ENCODE measurements around the gene CKLF. TPM values are rescaled to one million over a fixed set of nuclear protein-coding genes. Genes with fewer than 3 reads are reported as not detected.

Gene CKLF
- total RNA-seq, 1 experiment from 2014 or later, result 162 TPM

DNA sequence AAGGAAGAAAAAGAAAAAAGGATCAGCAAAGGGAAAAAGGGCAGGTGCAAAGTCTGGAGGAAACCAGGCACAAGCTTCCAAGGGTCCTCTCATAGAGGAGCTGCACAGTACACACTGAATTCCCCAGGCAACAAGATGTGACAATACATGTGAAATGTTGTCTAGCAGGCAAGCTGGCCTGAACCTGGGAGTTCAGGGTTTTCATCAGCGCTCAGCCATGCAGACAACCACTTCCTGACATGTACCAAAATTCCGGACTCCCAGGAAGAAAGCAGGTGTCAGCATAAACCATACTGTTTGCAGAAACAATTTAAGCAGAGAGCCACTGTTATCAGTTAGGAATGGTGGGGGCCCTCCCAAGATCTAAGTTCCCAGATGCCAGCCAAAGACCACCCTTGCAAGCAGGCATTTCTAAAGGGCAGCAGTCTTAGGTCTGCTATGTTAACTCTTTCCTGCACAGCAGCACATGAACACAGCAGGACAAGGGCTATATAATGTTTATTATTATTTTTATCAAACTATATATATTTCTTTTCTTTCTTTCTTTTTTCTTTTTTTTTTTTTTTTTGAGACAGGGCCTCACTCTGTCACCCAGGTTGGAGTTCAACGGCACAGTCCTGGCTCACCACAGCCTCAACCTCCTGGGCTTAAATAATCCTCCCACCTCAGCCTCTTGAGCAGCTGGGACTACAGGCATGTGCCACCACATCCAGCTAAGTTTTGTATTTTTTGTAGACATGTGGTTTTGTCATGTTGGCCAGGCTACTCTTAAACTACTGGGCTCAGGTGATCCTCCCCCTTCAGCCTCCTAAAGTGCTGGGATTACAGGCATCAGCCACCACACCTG is 12.5 kb upstream of the CKLF start:
- no peak for DNase-seq (ENCODE audit: extremely low read depth, low read depth)

DNA sequence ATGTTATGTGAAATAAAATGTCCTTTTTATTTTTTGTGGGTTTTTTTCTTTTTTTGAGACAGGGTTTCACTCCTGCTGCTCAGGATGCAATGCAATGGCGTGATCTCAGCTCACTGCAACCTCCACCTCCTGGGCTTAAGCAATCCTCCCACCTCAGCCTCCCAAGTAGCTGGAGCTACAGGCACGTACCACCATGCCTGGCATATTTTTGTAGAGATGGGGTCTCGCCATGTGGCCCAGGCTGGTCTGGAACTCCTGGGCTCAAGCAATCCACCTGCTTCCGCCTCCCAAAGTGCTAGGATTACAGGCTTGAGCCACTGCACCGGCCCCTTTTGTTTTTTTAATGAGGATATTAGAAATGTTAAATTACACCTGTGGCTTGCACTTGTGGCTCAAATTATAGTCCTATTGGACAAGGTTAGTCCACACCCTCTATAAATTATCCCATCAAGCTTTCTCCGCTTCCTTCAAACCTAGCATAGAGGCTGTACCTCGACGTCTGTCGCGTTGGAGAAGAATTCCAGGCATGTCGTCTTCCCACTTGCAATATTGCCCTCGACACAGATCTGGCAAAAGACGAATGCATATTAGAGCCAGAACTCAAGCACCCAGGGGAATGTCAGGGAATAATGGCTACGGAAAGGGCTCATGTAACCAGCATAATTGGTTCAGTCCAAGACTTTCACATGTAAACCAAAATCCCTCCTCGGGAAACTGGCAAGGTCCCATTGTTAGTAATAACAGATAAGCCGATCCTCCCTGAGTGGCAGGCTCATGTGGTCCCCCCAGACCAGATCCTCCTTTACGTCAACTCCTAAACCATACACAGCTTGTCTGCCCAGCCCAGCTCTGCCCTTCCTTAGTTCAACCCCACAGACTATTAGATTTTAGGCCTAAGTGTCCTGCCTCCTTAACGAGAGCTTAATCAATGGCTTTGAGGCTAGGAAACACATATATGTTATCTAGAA is 10.7 kb upstream of the CKLF start:
- DNase-seq (ENCODE audit: extremely low read depth, low read depth), result no peak

DNA sequence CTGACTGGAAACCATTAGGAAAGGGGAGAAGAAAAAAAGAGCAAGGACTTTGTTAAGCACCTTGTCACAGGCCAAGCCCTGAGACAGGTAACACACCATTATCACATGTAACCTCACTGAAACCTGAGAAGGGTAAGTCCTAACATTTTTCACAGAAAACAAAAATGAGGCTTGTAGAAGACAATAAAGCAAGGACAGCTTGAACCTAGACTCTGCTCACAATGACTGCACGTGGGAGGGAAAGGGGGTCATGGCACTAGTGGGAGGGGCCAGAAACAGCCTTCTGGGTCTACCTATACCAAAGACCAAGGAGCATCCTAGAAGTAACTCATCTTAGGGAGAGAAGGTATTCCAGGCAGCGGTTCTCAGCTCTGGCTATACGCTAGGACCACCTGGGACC is 10.0 kb upstream of the CKLF start:
- DNase-seq (ENCODE audit: extremely low read depth, low read depth), result no peak

DNA sequence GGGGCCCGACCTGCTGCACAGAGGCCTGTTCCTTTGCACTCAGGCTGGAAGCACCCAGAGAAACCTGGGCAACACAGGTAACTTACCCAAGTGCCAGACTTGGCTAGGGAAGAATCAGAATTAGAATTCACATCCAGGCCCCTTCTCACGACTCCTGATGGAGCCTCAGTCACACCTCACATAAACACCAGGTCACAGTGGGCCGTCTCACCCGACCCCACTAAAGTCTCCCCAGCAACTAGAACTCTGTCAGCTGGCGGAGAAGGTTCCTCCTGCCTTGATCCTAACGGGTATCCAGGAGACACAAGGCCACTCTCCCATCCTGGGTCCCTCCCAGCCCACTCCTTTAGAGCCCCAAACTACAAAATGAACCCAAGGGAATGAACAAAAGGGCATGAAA is 8.8 kb upstream of the CKLF start:
- DNase-seq (ENCODE audit: extremely low read depth, low read depth), result no peak

DNA sequence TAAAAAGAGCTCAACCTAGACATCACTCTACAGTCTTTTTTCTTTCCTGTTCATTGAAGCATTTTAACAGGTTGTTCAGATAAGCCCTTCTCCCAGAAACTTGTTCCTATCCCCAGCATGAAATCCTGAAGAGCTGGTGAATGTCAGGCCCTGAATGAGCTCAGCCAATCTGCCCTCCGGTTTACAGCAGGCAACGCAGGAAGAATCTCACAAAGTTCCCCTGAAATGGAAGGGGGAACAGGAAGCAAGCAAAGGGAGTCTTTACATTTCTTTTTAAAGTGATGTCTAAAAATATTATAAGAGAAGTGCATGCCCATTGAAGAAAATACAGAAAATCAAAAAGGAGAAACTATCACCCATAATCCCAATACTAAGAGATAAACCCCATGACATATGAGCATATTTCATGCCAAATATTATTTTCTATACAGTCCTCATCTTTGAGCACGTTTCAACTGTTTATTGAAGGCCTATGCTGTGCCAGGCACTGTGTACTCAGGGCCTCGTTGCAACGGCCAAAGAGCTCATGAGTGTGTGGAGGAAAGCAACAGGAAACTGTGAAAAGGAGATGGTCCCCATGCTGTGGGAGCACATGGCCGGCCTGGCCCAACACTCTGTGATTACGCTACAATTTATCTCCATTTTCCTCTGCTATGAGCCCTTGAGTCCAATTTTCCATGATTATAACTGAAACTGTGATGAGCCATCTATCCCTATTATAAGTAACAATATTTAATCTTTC is 8.2 kb upstream of the CKLF start:
- no peak for DNase-seq (ENCODE audit: extremely low read depth, low read depth)

DNA sequence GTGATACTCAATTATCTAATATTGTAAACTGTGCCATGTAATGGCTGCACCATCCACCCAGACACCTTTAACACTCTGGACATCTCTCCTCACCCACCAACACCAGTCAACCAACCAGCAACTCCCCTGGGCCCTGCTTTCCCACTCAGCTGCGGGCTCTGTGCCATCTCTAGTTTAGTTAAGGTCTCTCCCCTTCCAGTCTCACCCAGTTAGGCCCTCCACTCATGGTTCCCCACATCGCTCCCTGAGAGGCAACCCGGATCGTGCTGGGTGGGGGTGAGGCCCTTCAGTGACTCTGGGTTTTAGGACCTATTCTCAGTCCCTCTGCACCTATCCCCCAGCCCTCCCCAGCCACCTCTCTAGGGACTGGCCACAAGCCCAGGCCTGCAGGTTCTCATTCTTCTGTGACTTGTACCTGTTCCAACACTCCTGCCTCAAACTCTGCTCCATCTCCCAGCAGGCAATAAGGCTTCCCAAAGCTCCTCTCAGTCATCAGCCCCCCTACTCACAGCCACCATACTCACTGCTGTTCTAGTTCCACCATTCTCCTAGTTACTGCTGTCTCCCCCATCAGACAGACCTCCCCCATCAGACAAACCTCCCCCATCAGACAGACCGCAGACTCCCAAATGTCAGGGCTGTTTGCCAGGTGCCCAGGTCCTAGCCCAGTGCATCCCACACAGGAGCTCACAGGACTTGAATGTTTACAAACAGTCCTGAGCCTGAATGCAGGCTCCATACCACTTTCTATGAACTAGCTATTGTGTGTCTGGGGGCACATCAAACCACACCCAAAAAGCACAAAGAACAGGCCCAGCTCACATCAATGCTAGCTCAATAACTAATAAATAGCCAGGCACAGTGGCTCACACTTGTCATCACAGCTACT is 5.0 kb upstream of the CKLF start:
- no peak for DNase-seq (ENCODE audit: extremely low read depth, low read depth)

DNA sequence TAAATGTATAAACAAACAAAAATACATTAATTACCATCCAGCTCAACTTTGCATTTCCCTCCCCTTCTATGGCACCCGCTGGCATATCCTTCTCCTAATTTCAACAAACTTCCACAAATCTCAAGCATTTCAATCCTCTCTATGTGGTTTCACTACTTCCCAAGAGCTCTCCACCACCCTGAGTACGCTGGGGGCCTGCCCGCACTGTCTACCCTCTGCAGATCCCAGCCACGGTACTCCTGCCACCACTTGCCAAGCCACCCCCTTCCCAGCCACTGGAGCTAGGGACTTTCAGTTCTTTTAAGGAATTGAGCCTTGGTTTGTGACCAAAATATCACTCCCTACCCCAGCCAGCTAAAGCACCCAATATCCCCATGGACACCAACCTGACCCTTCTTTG is 4.3 kb upstream of the CKLF start:
- no peak for DNase-seq (ENCODE audit: extremely low read depth, low read depth)

DNA sequence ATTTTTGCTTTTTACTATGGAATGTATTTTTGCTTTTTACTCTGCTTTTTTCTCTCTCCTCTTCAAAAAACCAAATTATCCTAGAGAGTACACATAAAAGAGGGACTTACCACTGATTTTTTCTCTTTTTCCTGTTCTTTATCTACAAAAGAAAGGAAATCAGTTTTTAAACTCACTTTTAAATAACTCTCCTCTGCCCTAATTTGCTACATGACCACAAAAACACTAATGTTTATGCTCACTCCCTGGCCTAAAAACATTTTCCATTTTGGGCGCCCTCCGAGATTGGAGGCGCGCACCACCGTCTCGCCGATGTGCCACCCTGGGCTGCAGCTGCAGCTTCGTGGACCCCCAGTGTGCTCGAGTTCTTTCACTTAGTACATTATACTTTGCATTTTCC is 3.5 kb upstream of the CKLF start:
- no peak for DNase-seq (ENCODE audit: extremely low read depth, low read depth)

DNA sequence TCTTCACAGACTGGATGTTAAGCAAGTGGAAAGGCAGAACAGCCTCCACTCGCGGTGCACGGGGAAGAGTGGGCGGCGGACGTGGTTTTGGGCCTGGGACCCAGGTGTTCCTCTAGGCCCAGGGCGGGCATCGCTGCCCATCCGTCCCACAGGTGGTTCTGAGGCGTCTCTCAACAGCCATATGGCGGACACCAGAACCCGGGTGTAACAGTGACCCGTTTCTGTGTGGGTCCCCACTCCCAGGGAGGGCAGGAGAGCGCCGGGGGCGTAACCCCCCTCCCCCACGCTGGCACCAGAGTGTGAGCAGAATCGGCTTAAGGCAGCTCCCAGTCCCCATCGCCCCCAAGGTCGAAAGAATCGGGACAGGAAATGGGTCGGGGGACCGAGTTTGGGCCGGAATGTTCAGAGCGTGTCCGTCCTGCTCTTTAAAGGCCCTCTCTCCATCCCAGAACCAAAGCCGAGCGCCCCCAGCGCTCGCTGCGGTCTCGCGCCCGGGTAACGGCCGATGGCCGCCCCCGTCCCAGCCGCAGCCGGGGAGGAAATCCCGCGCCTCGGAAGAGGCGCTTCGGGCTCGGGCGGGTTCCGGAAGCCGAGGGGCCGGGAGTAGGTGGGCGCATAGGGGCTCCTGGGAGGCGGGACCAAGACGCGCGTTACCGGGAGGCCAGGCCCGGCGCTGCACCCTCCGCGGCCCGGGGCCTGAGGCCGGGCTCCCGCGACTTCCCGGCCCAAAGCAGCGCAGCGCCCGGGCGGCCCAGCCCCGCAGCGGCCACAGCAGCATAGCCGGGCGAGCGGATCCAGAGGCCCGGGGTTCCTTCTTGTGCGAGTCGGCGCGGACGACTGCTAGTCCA is 2.9 kb upstream of the CKLF start, which contains the start of gene TK2:
Gene TK2, minus strand, starts transcription at position 839 of the 848 bp plus-strand sequence. Its CDS starts 61 bp downstream, at position 778.
- peak; percentile 37 for DNase-seq (ENCODE audit: extremely low read depth, low read depth)

DNA sequence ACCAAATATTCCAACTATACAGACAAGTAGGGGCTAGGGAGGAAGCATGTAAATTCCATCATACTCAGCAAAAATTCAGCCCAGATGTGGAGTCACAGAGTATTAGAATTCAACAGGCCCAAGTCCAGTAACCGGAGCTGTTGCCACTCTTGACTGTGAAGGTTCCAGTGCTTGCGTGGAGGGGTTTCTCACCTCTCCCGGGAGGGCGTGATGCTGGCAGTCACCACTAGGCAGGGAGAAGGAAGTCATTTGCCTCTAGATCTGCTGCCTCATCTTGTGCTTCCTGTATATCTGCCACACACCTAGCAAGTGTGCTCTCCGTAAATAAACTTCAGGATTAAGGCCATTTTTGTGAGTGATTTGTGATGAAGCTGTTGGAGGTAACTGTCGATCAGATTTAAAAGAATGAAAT is 1.0 kb upstream of the CKLF start:
- peak; percentile 30 for DNase-seq (ENCODE audit: extremely low read depth, low read depth)

DNA sequence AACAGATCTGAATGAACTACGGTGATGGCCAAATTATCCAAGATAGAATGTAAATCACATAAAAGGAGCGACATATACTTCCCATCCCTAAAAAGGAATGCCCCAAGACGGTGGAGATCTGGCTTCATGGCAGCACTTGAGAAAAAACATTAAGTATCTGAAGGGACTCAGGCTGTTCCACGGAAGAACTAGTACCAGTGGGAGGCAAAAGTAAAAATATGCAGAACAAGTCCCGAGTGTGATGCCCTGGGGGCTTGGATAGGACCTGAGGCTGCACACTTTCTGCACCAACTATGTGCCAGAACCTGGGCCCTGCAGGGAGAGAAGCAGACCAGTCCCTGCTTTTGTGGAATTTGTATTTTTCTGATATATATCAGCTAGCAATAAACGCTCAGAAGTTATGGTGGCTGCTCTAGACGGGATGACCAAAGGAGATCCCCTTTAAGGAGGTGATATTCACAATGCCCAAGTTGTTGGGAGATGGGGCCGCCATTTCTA is 539 bp upstream of the CKLF start:
- no peak for DNase-seq (ENCODE audit: extremely low read depth, low read depth)

DNA sequence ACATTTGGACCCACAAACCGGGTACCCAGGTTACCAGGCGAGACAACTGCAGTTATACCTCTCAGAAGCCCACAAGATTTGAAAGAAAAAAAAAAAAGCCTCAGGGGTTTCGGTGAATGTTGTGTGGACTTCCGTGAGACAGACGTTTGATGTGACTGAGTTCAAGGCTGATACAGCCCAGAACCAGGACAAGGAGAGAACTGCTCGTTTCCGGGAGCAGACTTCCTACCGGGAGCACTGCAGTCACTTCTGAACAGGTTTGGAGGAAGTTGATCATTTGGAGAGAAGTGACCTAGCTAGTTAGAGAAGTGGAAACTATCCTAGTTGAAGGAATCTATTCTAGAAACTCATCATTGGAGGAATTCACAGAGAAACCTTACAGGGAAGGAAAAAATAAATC is 847 bp downstream of the CKLF start:
- no peak for DNase-seq (ENCODE audit: extremely low read depth, low read depth)

DNA sequence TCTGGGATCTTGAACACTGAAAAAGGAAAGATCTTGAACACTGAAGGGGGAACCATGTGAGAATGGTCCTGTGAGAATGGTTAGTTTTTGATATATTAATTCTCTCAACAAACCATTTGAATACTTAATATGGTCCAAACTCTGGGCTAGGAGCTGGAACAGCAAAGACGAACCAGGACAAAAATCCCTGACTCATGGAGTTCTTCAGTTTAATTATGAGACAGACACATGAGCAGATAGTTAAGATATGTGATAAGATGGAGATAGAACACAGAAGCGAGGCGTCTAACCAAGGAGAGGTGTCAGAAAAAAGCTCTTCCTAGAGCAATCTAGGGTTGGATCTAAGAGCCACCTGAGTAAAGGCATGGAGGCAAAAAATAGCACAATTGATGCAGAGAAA is 1.6 kb downstream of the CKLF start:
- DNase-seq (ENCODE audit: extremely low read depth, low read depth), result no peak

DNA sequence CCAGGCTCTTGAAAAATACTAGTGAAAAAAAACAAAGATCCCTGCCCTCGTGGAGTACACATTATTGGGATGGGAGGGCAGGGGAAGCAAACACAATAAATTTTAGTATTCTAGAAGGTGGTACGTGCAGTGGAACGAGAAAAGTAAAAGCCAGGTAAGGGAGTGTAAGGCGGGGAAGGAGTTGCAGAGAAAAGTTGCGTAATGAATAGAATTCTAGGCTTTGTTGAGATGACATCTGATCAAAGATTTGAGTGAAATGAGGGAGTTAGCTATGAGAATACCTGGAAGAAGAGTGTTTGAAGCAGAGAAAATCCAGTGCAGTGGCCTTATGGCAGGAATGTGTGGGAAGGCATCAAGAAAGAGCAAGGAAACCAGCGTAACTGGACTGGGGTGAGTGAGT is 2.1 kb downstream of the CKLF start:
- no peak for DNase-seq (ENCODE audit: extremely low read depth, low read depth)

DNA sequence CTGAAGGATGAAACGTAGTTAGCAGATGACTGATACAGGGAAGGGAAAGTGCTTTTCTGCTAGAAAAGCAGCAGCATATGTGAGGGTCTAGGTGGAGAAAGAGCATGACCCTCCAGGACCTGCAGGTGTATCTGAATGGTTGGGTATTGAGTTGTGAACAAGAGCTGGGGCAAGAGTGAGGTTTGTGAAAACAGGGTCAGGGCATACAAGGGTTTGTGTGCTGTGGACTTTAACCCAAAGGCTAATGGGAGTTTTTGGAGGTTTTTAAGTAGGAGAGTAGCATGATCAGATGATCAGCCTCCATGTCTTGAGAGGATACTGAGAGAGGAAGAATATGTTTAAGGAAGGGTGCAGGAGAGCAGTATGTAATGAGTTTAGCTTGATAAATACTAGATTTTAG is 7.7 kb downstream of the CKLF start:
- no peak for DNase-seq (ENCODE audit: extremely low read depth, low read depth)

DNA sequence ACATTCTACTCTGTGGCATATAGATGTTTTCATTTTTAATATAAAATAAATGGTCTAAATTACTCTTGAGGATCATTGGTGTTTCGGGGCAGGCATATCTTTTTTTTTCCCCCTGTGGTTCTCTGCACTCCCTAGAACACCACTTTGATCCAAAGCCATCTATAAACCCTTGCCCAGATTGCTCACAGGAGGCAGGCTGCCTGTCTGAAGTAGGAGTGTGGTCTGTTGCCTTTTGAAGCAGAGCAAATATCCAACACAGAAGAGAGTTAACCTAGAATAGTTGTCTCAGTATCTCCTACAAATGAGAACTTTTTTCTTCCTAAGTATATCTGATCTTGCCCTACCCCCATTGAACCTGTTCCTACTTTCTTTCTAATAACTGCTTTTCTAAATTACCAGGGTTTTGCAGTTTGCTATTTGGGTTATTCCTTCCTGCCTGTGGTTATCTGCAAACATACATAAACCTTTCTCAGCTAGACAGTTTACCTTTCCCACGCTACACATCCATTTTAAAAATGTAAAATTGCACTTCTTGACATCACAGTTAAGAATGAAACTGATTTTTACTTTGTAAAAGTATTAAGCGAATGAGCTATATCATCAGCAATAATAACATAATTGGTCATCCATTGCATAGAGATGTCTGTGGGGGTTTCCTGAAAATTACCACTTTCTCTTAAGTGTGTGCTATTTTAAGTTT is 9.2 kb downstream of the CKLF start:
- no peak for DNase-seq (ENCODE audit: extremely low read depth, low read depth)

DNA sequence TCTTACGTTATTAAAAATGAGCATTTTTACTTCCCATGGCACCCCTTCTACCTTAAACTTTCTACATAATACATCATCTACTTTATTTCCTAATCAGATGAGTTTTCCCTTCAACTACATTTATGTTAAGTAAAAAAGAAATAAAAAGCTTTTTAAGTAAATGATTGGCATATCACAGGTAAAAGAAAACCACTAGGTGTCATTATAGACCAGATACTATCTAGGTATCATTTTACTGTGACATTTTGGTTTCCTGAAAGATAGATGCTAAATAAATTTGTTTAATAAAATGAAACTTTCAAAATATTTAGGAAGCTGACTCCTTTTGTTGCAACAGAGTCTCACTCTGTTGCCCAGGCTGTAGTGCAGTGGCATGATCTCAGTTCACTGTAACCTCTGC is 10.0 kb downstream of the CKLF start:
- DNase-seq (ENCODE audit: extremely low read depth, low read depth), result no peak

DNA sequence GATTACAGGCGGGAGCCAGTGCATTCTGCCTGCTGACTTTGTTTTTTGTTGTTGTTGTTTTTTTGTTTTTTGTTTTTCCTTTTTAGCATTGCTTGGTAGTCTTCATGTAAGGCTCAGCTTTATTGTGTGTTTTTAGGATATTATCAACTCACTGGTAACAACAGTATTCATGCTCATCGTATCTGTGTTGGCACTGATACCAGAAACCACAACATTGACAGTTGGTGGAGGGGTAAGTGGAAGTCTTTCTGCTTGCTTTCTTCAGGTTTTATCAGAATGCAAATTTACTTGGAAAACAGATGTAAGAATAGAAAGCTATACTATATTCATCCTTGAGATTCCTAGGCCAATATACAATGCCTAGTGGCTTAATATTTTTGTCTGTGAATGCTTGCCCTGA is 10.6 kb downstream of the CKLF start:
- no peak for DNase-seq (ENCODE audit: extremely low read depth, low read depth)

Data from NCI-H460 (cell line).